GM12872 (cell line): ENCODE measurements around the gene PRSS1.

Experiments
- CTCF ChIP-seq: IDR thresholded peaks from 3 replicates; pipeline ENCODE4 v1.5.1; 2011; ENCODE audit warnings: low read depth, mild to moderate bottlenecking, low read length, moderate library complexity; ENCODE audit not compliant: insufficient read depth

Gene PRSS1

GRCh38 chr7:142792593-142792992 is 43.3 kb downstream of the PRSS1 start:
- no peak for TF ChIP-seq CTCF

GRCh38 chr7:142793156-142793555 is 43.9 kb downstream of the PRSS1 start:
- TF ChIP-seq CTCF, result no peak

GRCh38 chr7:142795339-142795863 is 46.1 kb downstream of the PRSS1 start:
- no peak for TF ChIP-seq CTCF

GRCh38 chr7:142796001-142796500 is 46.8 kb downstream of the PRSS1 start:
- TF ChIP-seq CTCF, result no peak

- TF ChIP-seq CTCF, result no peak
Observed at GRCh38 chr7:142796501-142797390, 47.5 kb downstream of the PRSS1 start.

- TF ChIP-seq CTCF, result no peak
Observed at GRCh38 chr7:142797391-142798377, 48.4 kb downstream of the PRSS1 start.
